Muscle of back (tissue), 11 donors: ENCODE results near the gene USP4. TPM values are rescaled to one million over a fixed set of nuclear protein-coding genes. Genes with fewer than 3 reads are reported as not detected.

ENCODE experiments used
- DNase-seq, 3 donors: peaks; one replicate each; pipeline versions ENCODE4 v3.0.0 to v3.0.0-alpha.2; 2013
- polyA plus RNA-seq, 10 donors: library from polyadenylated mRNA; unstranded; fragments of 120-200 nt; gene quantifications; one replicate each; pipeline ENCODE4 v1.2.1, GENCODE V29; 2013; ENCODE audit not compliant: insufficient read length in 10 of 10

The USP4 gene
- polyA plus RNA-seq, 10 donors, result 30.0 to 66.4 (median 46.6) TPM

GRCh38 chr3:49300595-49300994 lies 39.3 kb downstream of the USP4 start:
- no peak for DNase-seq

GRCh38 chr3:49298511-49298910 lies 41.3 kb downstream of the USP4 start:
- DNase-seq, result no peak

GRCh38 chr3:49296781-49297411 lies 43.0 kb downstream of the USP4 start:
- peak in 2 of 3 donors; percentile 43 to 45 for DNase-seq

- DNase-seq, result peak in 1 of 3 donors; percentile 52
Measured at GRCh38 chr3:49295489-49296058, 44.3 kb downstream of the USP4 start.

- DNase-seq, result no peak
Measured at GRCh38 chr3:49294343-49294742, 45.5 kb downstream of the USP4 start.

GRCh38 chr3:49283997-49284396 lies 55.9 kb downstream of the USP4 start:
- DNase-seq, result no peak

- DNase-seq, result no peak
Measured at GRCh38 chr3:49279376-49279775, 60.5 kb downstream of the USP4 start.

- no peak for DNase-seq
Measured at GRCh38 chr3:49278548-49278947, 61.3 kb downstream of the USP4 start.

- peak in 1 of 3 donors; percentile 26 for DNase-seq
Measured at GRCh38 chr3:49277383-49277775, 62.5 kb downstream of the USP4 start.

GRCh38 chr3:49276475-49277382 lies 63.1 kb downstream of the USP4 start, which contains the start of gene C3orf62:
Gene C3orf62 (minus strand): TSS chr3:49277232. CDS start chr3:49276872, 360 bp downstream.
- DNase-seq, result peak; percentile 78 to 96 (median 90)

GRCh38 chr3:49273825-49274532 lies 65.9 kb downstream of the USP4 start:
- no peak for DNase-seq

GRCh38 chr3:49271047-49271446 lies 68.8 kb downstream of the USP4 start:
- no peak for DNase-seq

GRCh38 chr3:49270156-49270500 lies 69.7 kb downstream of the USP4 start:
- DNase-seq, result no peak

- DNase-seq, result no peak
Measured at GRCh38 chr3:49269443-49270155, 70.3 kb downstream of the USP4 start.

- peak; percentile 34 to 82 (median 58) for DNase-seq
Measured at GRCh38 chr3:49266410-49267095, 73.3 kb downstream of the USP4 start.

- DNase-seq, result peak in 1 of 3 donors; percentile 26
Measured at GRCh38 chr3:49265661-49266386, 74.0 kb downstream of the USP4 start.

- DNase-seq, result no peak
Measured at GRCh38 chr3:49263159-49263889, 76.5 kb downstream of the USP4 start.

GRCh38 chr3:49260806-49261324 lies 79.0 kb downstream of the USP4 start:
- DNase-seq, result no peak

GRCh38 chr3:49257187-49257586 lies 82.7 kb downstream of the USP4 start:
- no peak for DNase-seq
